ENCODE results near the gene GDF2. TPM values are rescaled to one million over a fixed set of nuclear protein-coding genes. Genes with fewer than 3 reads are reported as not detected.

GDF2 gene
- total and polyA plus RNA-seq, 2 experiments from 2014 or later, result 0.39 TPM; not detected in 1

GRCh38 chr10:47370015-47370767 lies 47.9 kb downstream of the GDF2 start:
- H4K20me1 ChIP-seq (ENCODE audit: insufficient read depth, poor library complexity, severe bottlenecking), result no peaks in the 10 kb centered on the region
- no peaks in the 10 kb centered on the region for H3K9me2 ChIP-seq (replicated peaks; ENCODE audit: insufficient read depth)
- H2AFZ ChIP-seq, result no peak overlapping the region
- no peak for TF ChIP-seq EZH2phosphoT487 (IDR thresholded peaks at IDR 0.05; ENCODE audit: low read depth, severe bottlenecking, unreplicated experiment)
- TF ChIP-seq EZH2 (IDR thresholded peaks at IDR 0.05; ENCODE audit: borderline replicate concordance), result no peak
- no peak for TF ChIP-seq CTCF (IDR thresholded peaks at IDR 0.05; ENCODE audit: poor library complexity)
- H3K27me3 ChIP-seq, result no peaks in the 10 kb centered on the region
- DNase-seq (ENCODE audit: low spot score), result no peak
- H3K36me3 ChIP-seq (replicated peaks; ENCODE audit: insufficient read depth, low read depth), result no peaks in the 10 kb centered on the region
- H3K4me3 ChIP-seq, result no peak overlapping the region
- no peaks in the 10 kb centered on the region for H3K79me2 ChIP-seq
- no peak overlapping the region for H3K4me2 ChIP-seq
- 95% methylated on average over 11 of the region's 11 CpGs for WGBS (ENCODE audit: low lambda C conversion rate, missing lambda C conversion rate)
- H3K27ac ChIP-seq, result no peak overlapping the region
- no peaks in the 10 kb centered on the region for H3K4me1 ChIP-seq (ENCODE audit: insufficient read depth)
- no peaks in the 10 kb centered on the region for H3K9me3 ChIP-seq (ENCODE audit: low read depth)

GRCh38 chr10:47370878-47371277 lies 48.6 kb downstream of the GDF2 start:
- WGBS (ENCODE audit: low lambda C conversion rate, missing lambda C conversion rate), result 96% methylated on average over 7 of the region's 7 CpGs
- Histone ChIP-seq H3K4me3 (no peak overlapping the region), H3K79me2 (no peaks in the 10 kb centered on the region), H2AFZ (no peak overlapping the region), H4K20me1 (ENCODE audit: insufficient read depth, poor library complexity, severe bottlenecking) (no peaks in the 10 kb centered on the region), H3K9me2 (replicated peaks; ENCODE audit: insufficient read depth) (no peaks in the 10 kb centered on the region), H3K4me1 (ENCODE audit: insufficient read depth) (no peaks in the 10 kb centered on the region), H3K27ac (no peak overlapping the region), H3K36me3 (replicated peaks; ENCODE audit: insufficient read depth, low read depth) (no peaks in the 10 kb centered on the region), H3K9me3 (ENCODE audit: low read depth) (no peaks in the 10 kb centered on the region), H3K27me3 (no peaks in the 10 kb centered on the region), H3K4me2 (no peak overlapping the region)
- TF ChIP-seq EZH2phosphoT487 (IDR thresholded peaks at IDR 0.05; ENCODE audit: low read depth, severe bottlenecking, unreplicated experiment) (no peak), CTCF (IDR thresholded peaks at IDR 0.05; ENCODE audit: poor library complexity) (no peak), EZH2 (IDR thresholded peaks at IDR 0.05; ENCODE audit: borderline replicate concordance) (no peak)
- DNase-seq (ENCODE audit: low spot score), result no peak

- Histone ChIP-seq H3K27ac (no peak overlapping the region), H2AFZ (no peak overlapping the region), H4K20me1 (ENCODE audit: insufficient read depth, poor library complexity, severe bottlenecking) (no peaks in the 10 kb centered on the region), H3K9me2 (replicated peaks; ENCODE audit: insufficient read depth) (no peaks in the 10 kb centered on the region), H3K4me2 (no peak overlapping the region), H3K79me2 (no peaks in the 10 kb centered on the region), H3K4me3 (no peak overlapping the region), H3K27me3 (no peaks in the 10 kb centered on the region), H3K4me1 (ENCODE audit: insufficient read depth) (no peaks in the 10 kb centered on the region), H3K9me3 (ENCODE audit: low read depth) (no peaks in the 10 kb centered on the region), H3K36me3 (replicated peaks; ENCODE audit: insufficient read depth, low read depth) (no peaks in the 10 kb centered on the region)
- DNase-seq (ENCODE audit: low spot score), result no peak
- WGBS (ENCODE audit: low lambda C conversion rate, missing lambda C conversion rate), result 95% methylated on average over 7 of the region's 7 CpGs
- TF ChIP-seq CTCF (IDR thresholded peaks at IDR 0.05; ENCODE audit: poor library complexity) (no peak), EZH2 (IDR thresholded peaks at IDR 0.05; ENCODE audit: borderline replicate concordance) (no peak), EZH2phosphoT487 (IDR thresholded peaks at IDR 0.05; ENCODE audit: low read depth, severe bottlenecking, unreplicated experiment) (no peak)
Observed at GRCh38 chr10:47371629-47372485, 49.6 kb downstream of the GDF2 start.
